H1 (cell line): ENCODE measurements around the gene DKK2. TPM values are rescaled to one million over a fixed set of nuclear protein-coding genes. Genes with fewer than 3 reads are reported as not detected.

ENCODE experiments used
- KDM1A ChIP-seq: fragments of 200-600, 300-600 bp; sonication (generic); IDR thresholded peaks from 2 replicates; pipeline ENCODE4 v1.7.1; 2016; ENCODE audit warnings: mild to moderate bottlenecking, low read length, borderline replicate concordance
- SIN3A ChIP-seq, 2 experiments: IDR thresholded peaks in 1 of 2; conservative IDR thresholded peaks in 1 of 2; 2 replicates each; pipeline ENCODE4 v1.6.1; 2011 to 2012; ENCODE audit warnings: low read length in 2 of 2, improper control_type of control experiment in 1 of 2, low read depth in 1 of 2, mild to moderate bottlenecking in 1 of 2
- polyA plus RNA-seq, 7 experiments: library from polyadenylated mRNA; depleted of rRNA in 3 of 7; stranded (reverse) in 5 of 7; unstranded in 2 of 7; fragments of >200 nt in 5 of 7; fragments of 200-250 nt in 2 of 7; gene quantifications; 1 replicate in 5 of 7; 2 replicates in 1 of 7; 4 replicates in 1 of 7; pipeline versions ENCODE4 v1.2.1 to v1.2.3, GENCODE V29; 2011 to 2013; ENCODE audit warnings: missing spikeins in 2 of 7, mixed read lengths in 2 of 7
- total RNA-seq: library from RNA; stranded (reverse); fragmentation: NEBNext Ultra II Directional; extraction: Animal tissue kit (Norgen Biotek cat#: 25700); gene quantifications from 2 replicates; pipeline ENCODE4 v1.2.1, GENCODE V29; 2021

The DKK2 gene
- total and polyA plus RNA-seq, 2 of the 8 experiments (the other 6 are each of a cell fraction or from before 2014, with no cell fraction given) = 0.09 to 0.13 TPM

- TF ChIP-seq KDM1A (no peak), SIN3A (conservative IDR thresholded peaks at IDR 0.05 in 1 of 2, IDR thresholded peaks at IDR 0.05 in 1 of 2; ENCODE audit: low read depth in 1 of 2, low read length in 2 of 2) (no peak)
Measured at GRCh38 chr4:106987311-106987710, 48.8 kb downstream of the DKK2 start (continued).
